OCI-M2 (cell line): ENCODE results near the gene UQCRC1.

Source experiments
- DNase-seq: peaks from one replicate; lab custom pipeline; 2025; ENCODE audit not compliant: unreplicated experiment; lab: John Stamatoyannopoulos, UW

UQCRC1 gene

DNA sequence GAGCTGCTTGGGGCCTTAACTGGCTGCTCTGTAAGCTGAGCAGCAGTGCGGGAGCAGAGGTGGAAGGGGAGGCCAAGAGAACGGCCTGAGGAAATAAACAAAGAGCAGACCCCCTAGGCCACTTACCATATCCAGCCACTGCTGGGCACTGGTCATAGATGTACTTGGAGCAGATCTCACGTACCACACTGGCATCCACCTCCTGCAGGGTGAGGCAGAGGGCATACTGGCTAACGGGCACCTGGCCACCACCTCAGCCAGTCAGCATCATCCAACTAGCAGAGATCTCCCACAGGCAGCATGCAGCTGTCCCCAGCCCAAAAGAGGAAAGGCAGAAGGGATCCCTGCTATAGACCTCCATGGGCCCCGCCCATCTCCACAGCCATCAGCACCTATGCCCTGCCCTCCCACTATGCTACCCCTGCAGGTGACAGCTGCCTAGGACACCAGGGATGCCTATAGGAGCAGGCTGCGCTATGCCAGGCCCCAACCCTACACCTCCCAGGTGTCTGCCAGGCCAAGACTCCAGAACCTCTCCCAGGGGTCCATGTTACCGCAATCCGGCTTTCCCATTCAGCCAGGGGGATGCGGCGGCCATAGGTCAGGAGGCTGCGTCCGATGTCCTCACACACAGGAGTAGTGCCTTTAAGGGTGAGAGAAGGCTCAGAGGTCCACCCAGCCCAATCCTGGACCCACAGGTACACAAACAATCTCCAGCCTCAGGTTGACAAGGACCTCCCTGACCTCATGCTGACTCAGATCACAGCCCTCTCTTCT is 9.7 kb downstream of the UQCRC1 start:
- DNase-seq: no peak

DNA sequence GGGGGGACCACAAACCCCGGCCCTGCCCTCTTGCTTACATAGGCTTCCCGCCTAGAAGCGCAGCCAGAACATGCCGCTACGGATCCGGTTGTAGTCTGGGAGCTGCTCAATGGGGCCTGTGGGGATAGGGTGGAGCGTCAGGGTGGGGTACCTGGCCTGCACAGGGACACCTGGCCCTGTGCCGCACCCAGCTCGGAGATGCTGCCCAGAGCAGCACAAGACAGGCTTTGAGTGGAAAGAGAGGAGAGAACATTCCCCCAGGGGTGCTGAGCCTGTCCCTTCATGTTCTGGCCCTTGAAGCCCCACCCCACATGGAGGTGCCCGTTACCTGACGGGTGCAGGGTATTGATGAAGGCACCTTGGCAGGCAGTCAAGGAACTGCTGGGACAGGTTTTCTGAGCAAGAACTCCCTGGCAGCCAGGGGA is 10.4 kb downstream of the UQCRC1 start:
- DNase-seq: no peak

GRCh38 chr3:48598323-48599076 is 10.9 kb downstream of the UQCRC1 start:
- no peak for DNase-seq

DNA sequence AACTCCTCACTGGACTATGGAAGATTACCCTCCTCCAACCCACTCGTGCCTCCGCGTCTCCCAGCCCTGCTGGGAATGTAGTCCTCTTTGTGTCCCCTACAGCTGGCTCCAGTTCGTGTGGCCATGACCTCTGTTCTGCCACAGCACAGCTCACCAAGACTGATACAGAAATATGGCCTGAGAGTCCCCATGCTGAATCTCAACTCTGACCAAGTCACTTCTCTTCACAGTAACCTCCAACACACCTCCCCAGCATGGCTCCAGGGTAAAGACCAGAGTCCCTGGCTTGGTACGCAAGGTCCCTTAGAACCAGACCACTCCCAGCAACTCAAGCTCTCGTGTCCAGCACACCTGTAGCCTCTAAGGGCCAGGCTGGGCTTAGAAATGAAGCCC is 12.0 kb downstream of the UQCRC1 start:
- no peak for DNase-seq

GRCh38 chr3:48596676-48597407 is 12.6 kb downstream of the UQCRC1 start:
- no peak for DNase-seq

- DNase-seq: no peak
Measured at GRCh38 chr3:48596157-48596556, 13.3 kb downstream of the UQCRC1 start.

- no peak for DNase-seq
Measured at GRCh38 chr3:48595526-48596121, 13.8 kb downstream of the UQCRC1 start.

GRCh38 chr3:48595075-48595525 is 14.3 kb downstream of the UQCRC1 start, which contains the start of gene COL7A1:
COL7A1 (minus strand) TSS chr3:48595329; CDS start chr3:48595159, 170 bp downstream.
- DNase-seq: no peak

DNA sequence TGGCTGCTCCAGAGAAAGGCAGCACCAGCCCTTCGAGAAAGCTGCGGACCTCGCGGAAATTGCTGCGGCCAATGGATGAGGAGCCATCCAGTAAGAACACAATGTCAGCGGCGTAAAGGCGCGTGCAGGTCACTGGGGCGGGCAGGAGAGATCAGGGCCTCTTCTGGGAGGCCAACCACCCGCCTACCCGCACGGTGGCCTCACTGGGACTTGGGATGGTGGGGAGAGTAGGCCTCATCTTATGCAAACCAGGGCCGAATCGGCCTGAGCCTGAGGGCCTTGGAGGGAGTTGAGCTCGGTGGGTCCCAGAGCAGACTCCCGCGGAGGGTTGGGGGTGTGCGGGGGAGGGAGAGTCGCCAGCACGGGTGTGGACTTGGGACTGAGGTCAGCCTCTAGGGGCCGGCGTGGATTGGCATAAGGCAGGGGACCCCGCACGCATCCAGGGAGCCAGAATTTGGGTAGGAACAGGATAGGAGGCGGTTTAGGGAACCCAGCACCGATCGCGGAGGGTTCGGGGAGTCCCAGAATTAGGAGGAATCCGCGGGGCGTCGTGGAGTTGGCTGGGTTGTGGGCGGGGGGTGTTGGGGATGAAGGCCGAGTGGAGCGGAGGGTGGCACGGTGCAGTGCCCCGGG is 14.9 kb downstream of the UQCRC1 start:
- DNase-seq: no peak

DNA sequence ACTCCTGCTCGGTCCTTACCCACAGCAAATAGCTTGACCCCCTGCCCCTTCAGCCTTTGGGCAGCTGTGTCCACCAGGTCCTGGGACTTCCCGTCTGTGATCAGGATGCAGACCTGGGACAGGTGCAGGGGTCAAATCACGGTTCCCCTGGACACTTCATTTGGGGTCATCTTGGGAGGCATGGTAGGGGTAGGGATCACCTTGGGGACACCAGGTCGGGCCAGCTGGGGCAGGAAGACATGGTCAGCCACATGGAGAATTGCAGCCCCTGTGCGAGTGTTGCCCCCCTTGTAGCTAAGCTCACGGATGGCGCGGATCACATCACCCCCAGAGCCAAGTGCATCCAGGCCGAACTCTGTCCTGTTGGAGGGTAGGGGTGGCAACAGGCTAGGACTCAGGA is 16.1 kb downstream of the UQCRC1 start:
- DNase-seq: no peak

- no peak for DNase-seq
Measured at GRCh38 chr3:48592519-48593087, 16.8 kb downstream of the UQCRC1 start.

- no peak for DNase-seq
Measured at GRCh38 chr3:48591886-48592518, 17.4 kb downstream of the UQCRC1 start.

DNA sequence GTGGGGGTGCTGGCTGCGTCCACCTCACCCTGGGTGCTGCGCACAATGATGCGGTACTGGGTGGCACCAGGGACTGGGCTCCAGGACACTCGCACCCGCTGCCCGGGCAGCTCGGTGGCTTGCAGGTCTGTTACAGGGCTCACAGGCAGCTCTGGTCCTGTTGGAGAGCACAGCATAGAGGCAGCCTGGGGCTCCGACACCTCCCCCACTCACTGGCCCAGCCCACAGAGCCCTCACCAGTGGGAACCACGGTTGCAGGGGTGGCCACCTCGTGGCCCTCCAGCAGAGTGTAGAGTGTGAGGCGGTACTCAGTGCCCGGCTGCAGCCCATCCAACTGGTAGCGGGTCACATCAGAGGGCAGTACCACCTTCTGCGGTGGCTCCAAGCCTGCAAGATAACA is 18.0 kb downstream of the UQCRC1 start:
- DNase-seq: no peak

DNA sequence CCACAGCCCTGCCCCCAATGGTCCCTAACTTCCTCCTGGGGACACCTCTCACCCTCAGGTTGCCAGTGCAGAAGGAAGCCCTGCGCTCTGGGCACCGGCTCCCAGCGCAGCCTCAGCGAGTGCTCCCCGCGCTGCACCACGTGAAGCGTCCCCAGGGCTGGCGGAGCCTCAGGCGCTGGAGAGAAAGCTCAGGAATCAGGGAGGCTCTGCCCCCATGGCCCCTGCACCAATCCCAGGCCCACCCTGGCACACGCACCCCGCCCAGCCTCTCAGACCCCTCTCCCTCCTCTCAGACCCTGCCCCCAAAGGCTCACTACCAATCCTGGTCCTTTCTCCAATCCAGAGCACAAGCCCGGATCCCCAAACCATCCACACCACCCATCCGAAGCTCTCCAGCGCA is 21.2 kb downstream of the UQCRC1 start:
- DNase-seq: no peak

- DNase-seq: no peak
Measured at GRCh38 chr3:48587686-48588085, 21.8 kb downstream of the UQCRC1 start.

DNA sequence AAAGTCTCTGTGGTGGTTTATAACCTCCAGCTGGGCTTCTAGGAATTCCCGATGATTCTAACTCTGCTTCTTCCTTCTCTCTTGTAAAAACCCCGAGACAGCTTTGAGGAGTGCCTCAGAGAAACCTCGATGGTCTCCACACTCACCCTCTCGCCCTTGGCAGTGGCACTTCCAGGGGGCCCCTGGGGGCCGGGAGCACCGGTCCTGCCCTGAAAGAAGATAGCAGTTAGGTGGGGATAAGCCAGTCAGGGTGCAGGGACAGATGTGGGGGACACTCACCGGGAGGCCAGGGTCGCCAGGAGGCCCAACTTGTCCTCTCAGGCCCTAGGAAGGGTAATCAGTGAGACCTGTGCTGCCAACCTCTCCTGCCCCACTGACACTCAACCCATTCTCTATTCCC is 24.0 kb downstream of the UQCRC1 start:
- no peak for DNase-seq

GRCh38 chr3:48584836-48585235 is 24.6 kb downstream of the UQCRC1 start:
- no peak for DNase-seq

DNA sequence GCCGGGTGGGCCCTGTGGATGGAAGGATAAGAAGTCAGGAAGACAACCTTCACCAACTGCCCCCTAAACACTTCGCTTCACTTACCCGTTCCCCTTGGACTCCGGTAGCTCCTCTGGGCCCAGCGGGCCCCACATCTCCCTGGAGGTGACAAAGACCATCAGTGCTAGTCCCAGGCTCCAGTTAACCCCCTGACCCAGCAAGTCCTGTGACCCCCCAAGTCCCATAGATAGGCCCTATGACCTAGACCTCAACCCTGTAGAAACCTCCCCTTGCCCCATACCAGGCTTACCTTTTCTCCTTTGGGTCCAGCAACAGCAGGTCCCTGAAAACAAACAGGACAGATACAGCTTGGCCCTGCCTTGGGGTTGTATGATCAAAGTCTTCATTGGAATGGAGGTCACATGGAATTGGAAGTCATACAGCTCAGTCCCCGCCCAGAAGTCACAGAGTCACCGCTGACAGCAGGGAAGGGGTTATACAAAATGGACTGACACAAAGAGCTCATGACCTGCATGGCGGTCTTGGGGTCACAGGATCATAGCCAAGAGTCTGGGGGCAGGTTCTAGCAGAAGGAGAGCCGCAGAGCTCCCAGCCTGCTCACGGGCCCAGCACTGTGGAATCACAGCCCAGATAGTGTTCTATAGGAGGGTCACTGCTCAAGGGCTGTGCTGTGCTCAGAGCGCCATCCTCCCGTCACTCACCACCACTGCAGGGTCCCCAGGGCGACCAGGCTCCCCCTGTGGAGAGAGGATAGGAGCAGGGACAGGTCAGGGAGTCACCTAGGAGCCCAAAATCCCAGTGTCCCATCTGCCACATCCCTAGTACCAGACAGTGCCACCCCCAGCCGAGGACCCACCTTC is 27.6 kb downstream of the UQCRC1 start:
- DNase-seq: no peak

GRCh38 chr3:48576647-48577046 is 32.8 kb downstream of the UQCRC1 start:
- DNase-seq: no peak
